NCI-H2196 treated with DMSO at 0.1 percent for 48 hours (cell line): Measurements from ENCODE around the gene PGA5.
A peak's percentile ranks its signal among the peaks of the same experiment; 100 is the strongest.
"Not testable (repeated sequence)": the region's sequence is repeated elsewhere in the genome, so short reads cannot be mapped to it uniquely, and the experiment has no call there.

Experiments
- DNase-seq: peaks from one replicate; lab custom pipeline; 2025; ENCODE audit not compliant: unreplicated experiment; lab: John Stamatoyannopoulos, UW

Gene PGA5

GRCh38 chr11:61222692-61223091 lies 18.3 kb upstream of the PGA5 start:
- not testable (repeated sequence) for DNase-seq

GRCh38 chr11:61226457-61227137 lies 14.4 kb upstream of the PGA5 start:
- not testable (repeated sequence) for DNase-seq

DNA sequence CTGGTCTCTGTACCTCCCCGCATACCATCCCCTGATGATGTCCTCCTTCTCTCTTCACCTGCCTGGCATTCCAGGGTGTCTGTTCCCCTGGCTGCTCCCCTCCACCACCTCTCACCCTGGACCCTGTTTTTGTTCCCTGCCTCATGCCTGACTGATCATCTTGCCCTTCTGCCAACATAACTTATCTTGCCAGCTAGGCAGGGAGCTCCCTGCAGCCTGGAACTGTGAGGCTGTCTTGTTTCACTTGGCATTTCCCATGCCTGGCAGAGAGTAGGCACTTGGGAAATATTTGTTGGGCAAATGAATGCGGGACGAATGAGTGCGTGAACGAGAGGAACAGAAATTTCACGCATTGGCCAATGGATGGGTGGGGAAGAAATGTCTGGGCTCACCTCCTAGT lies 11.5 kb upstream of the PGA5 start:
- DNase-seq: not testable (repeated sequence)

- DNase-seq: not testable (repeated sequence)
These were observed 9.9 kb upstream of the PGA5 start for GRCh38 chr11:61231033-61231432.

GRCh38 chr11:61231585-61231984 lies 9.4 kb upstream of the PGA5 start:
- not testable (repeated sequence) for DNase-seq

- DNase-seq: not testable (repeated sequence)
These were observed 8.3 kb upstream of the PGA5 start for GRCh38 chr11:61232548-61233145.

GRCh38 chr11:61237130-61237529 lies 3.8 kb upstream of the PGA5 start:
- not testable (repeated sequence) for DNase-seq

DNA sequence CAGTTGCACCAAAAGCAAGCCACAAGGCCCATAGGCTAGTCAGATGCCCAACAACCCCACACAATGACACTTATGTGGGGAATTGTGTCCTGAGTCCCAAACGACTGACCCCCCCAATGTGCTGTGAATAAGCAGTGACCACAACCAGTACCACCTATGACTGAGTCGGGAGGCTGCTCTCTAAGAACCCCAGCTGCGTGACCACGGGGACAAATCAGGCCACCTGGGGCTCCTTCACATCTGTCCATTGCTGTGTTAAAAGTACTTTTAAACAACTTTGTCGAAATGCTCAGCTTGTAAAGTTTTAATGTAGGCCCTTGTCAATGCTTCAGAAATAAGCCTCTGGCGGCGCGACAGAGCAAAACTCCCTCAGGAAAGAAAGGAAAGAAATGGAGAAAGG lies 687 bp upstream of the PGA5 start:
- not testable (repeated sequence) for DNase-seq

DNA sequence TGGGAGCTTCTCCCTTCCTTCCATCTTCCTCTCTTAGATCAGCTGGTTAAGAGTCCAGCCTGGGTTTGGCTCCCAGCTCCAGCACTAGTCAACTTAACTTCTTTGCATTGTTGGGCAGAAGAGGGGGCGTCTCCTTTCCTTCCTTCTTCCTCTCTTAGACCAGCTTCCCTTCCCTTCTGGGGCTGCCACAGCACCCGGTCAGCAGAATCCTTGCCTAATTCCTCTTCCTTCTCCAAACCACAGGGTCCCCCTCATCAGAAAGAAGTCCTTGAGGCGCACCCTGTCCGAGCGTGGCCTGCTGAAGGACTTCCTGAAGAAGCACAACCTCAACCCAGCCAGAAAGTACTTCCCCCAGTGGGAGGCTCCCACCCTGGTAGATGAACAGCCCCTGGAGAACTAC lies 551 bp downstream of the PGA5 start:
- not testable (repeated sequence) for DNase-seq

DNA sequence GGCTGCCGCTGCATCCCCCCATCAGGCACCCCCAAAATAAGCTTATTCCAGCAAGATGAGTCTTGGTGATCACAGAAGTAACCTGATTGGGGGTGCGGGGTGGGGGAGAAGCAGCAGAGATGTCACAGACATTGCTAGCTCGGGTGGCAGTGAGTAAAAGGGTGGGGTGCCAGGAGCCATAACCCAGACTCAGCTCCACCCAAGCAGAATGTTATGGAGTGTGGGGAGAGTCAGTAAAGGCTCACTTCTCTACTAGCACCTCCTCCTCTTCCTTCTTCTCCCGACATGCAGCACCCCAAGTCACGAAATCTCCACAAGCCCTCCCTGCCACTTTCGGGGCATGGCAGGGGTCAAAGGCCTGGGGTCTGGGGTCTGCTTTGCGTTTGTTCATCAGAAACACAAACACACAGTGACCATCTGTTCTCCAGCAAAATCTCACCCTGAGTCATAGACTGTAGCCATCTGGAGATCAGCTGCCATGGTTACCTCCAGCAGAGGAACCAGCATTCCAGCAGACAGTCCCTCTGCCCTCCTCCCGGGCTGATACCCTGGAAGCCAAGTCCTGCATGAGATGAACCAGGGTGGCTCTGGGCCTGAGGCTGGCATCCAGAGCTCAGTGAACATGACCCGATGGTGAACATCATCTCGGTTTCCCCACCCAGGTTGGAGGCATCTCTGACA lies 4.4 kb downstream of the PGA5 start:
- not testable (repeated sequence) for DNase-seq

GRCh38 chr11:61248071-61248470 lies 7.1 kb downstream of the PGA5 start:
- not testable (repeated sequence) for DNase-seq

- DNase-seq: not testable (repeated sequence)
These were observed 8.2 kb downstream of the PGA5 start for GRCh38 chr11:61249201-61249600.

GRCh38 chr11:61250796-61251765 lies 10.1 kb downstream of the PGA5 start:
- DNase-seq: not testable (repeated sequence)

GRCh38 chr11:61252332-61252731 lies 11.4 kb downstream of the PGA5 start:
- DNase-seq: not testable (repeated sequence)

DNA sequence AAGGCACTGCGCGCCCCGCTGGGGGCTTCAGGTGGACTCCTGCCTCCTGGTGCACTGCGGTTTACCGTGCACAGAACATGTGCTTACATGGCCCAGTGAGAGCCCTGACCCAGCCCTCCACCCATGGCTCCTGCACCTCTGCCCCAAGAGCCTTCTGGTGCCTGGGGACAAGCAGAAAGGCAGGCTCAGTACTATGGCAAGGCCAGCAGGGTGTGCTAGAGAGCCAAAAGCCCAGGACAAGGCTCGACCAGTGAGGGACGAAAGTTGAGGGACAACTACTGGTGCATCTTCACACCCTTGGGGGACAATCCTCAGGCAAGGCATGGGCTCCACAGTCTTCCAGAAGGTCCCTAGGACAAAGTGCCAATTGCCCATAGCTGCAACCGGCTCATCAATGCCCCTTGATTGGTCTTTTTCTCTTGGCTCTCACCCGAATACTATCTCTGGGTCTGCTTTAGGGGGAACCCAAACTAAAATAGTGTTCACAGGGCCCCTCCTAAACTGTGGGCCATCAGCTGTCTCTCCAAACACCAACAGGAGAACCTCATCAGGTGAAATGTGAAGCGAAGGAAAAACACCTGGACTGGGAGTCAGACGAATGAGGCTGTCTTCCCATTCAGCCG lies 13.5 kb downstream of the PGA5 start:
- DNase-seq: peak; percentile 53

DNA sequence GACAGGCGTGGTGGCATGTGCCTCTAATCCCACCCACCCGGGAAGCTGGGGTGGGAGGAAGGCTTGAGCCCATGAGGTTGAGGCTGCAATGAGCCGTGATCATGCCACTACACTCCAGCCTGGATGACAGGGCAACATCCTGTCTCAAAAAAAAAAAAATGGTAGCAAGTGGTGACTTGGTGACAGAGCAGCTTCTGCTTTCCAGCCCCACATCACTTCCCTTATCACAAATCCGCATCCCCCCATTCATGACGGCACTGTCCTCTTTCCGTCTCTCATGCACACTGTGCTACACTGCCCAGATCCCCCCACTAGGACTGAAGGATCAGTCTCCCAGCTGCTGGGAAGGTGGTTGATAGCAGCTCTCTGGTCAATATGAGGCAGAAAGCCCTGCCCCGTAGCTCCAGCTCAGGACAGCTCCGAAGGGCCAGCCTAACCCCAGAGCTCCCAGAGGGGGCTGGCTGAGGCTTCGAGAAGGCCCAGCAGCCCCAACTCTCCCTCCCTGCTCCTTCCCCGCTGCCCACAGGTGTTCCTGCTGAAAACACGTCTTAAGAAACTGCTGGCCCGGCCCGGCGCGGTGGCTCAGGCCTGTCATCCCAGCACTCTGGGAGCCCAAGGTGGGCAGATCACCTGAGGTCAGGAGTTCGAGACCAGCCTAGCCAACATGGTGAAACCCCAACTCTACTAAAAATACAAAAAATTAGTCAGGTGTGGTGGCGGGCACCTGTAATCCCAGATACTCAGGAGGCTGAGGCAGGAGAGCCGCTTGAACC lies 15.9 kb downstream of the PGA5 start:
- DNase-seq: no peak

- no peak for DNase-seq
These were observed 17.6 kb downstream of the PGA5 start for GRCh38 chr11:61258546-61258945.

GRCh38 chr11:61259363-61259762 lies 18.4 kb downstream of the PGA5 start:
- DNase-seq: no peak

GRCh38 chr11:61264371-61264770 lies 23.4 kb downstream of the PGA5 start:
- no peak for DNase-seq

GRCh38 chr11:61264795-61265194 lies 23.8 kb downstream of the PGA5 start:
- DNase-seq: no peak
